Keratinocyte (primary cell): ENCODE data around the gene ZBTB8OS.

Experiments used
- CTCF ChIP-seq, 3 experiments: IDR thresholded peaks in 1 of 3; conservative IDR thresholded peaks in 1 of 3; optimal IDR thresholded peaks in 1 of 3; 2 replicates in 2 of 3; 3 replicates in 1 of 3; pipeline versions ENCODE3 to v1.5.1; 2011; ENCODE audit warnings: low read length in 3 of 3, mild to moderate bottlenecking in 3 of 3, moderate library complexity in 2 of 3, control low read depth in 1 of 3, inconsistent platforms in 1 of 3; ENCODE audit not compliant: insufficient read depth in 2 of 3; ENCODE audit errors: extremely low read depth in 1 of 3
- EZH2 ChIP-seq: IDR thresholded peaks from one replicate; pipeline ENCODE4 v1.6.1; 2012; ENCODE audit warnings: inconsistent platforms, mild to moderate bottlenecking, low read length, moderate library complexity

- TF ChIP-seq CTCF (optimal IDR thresholded peaks at IDR 0.05 in 1 of 3, IDR thresholded peaks at IDR 0.05 in 1 of 3, conservative IDR thresholded peaks at IDR 0.05 in 1 of 3; ENCODE audit: extremely low read depth in 1 of 3, insufficient read depth in 2 of 3, low read length in 3 of 3) = no peak
- no peak for TF ChIP-seq EZH2
Observed at GRCh38 chr1:32611859-32612188, 38.5 kb downstream of the ZBTB8OS start.
